Measurements from ENCODE around the gene SYP. TPM values are rescaled to one million over a fixed set of nuclear protein-coding genes. Genes with fewer than 3 reads are reported as not detected.

The SYP gene
- total RNA-seq, result 0.31 and 0.32 TPM in 2 replicates

DNA sequence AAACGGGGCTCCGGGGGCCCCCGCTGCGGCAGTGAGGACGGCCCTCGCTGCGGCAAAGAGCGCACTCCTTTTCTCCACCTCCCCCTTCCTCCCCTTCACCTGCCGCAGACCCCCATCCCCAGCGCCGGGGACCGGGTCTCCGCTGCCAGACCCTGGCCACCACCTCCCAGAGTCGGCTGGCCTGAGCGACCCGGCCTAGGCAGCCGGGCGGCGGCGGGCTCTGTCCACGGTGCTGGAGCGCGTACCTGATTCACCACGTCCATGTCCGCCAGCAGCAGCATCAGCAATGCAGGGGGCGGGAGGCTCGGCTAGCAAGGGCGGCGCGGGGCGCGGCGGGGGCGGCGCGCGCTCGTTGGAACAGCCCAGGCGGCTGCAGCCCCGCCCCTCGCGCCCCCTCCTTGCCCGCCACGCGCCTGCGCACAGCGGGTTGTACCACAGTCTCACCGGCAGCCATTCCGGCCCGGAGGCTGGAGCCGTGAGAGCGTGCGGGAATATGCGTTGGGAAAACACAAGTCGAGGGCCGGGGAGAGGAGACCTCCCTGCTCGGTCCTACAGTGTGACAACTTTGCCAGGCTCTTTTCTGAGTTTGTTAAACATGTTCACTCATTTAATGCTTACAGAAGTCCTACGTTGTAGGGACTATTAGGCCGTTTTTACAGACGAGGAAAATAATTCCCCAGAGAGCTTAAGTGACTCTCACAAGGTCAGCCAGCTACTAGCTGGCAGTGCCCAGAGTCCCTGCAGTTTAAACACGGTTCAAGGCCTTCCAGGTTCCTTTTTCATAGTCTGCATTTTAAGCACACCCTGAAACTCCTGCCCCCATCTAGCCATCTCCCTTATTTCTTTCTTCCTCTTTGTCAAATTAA is at the start of gene SYP:
TSS of gene SYP (minus strand) at position 288 of the 866 bp plus-strand sequence. CDS start at position 281, 7 bp downstream.

DNA sequence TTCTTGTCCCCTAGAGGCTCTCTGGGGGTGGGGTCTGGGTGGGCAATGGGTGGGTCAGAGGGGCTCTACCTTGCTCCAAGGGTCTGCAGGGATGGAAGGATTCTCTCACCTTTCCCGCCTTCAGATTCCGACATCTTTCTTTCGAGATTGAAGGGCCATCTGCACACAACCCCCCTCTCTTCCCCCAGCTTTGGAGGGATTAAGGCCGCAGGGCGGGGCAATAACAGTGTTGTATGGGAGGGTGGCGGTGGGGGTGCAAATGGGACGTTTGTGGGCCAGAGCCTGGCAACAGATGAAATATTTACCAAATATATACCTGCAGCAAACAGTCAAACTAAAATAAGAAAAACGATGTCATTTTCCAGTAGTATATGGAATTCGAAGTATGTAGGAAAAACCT is 33.2 kb upstream of the SYP start, which contains the start of gene CACNA1F:
TSS of gene CACNA1F (minus strand) at position 165 of the 400 bp plus-strand sequence. CDS start at position 134, 31 bp downstream.

GRCh38 chrX:49186125-49187027 is 13.6 kb downstream of the SYP start, which contains the start of gene PRICKLE3:
Gene PRICKLE3 (minus strand): TSS chrX:49186373. CDS start chrX:49186297, 76 bp downstream.

GRCh38 chrX:49171752-49172279 is 28.2 kb downstream of the SYP start, which contains the start of gene PLP2:
Gene PLP2 (plus strand): TSS chrX:49171898. CDS start chrX:49172001, 103 bp downstream.

GRCh38 chrX:49162620-49163019 is 37.4 kb downstream of the SYP start, which contains the start of gene MAGIX:
Gene MAGIX (plus strand): TSS chrX:49162758. CDS start chrX:49162890, 132 bp downstream.

Other genes with a start within 250 kb of the SYP start
- gene OTUD5, start 242.6 kb downstream of the SYP start, total RNA-seq, result 21.7 and 34.9 TPM in 2 replicates
- gene KCND1, start 228.3 kb downstream of the SYP start, total RNA-seq, result 0.32 and 0.57 TPM in 2 replicates
- 23.3 and 40.8 TPM in 2 replicates for gene GRIPAP1, start 197.9 kb downstream of the SYP start, total RNA-seq
- gene TFE3, start 156.8 kb downstream of the SYP start, total RNA-seq, result 10.8 and 21.8 TPM in 2 replicates
- 0.49 and 1.7 TPM in 2 replicates for gene CCDC120, start 141.2 kb downstream of the SYP start, total RNA-seq
- gene PRAF2, start 126.2 kb downstream of the SYP start, total RNA-seq, result 2.6 and 5.0 TPM in 2 replicates
- gene WDR45, start 120.3 kb downstream of the SYP start, total RNA-seq, result 20.2 and 25.9 TPM in 2 replicates
- gene GPKOW, start 76.5 kb downstream of the SYP start, total RNA-seq, result 25.3 and 27.3 TPM in 2 replicates
- gene MAGIX, start 37.4 kb downstream of the SYP start, total RNA-seq, result 0.32 and 1.1 TPM in 2 replicates
- gene PLP2, start 28.3 kb downstream of the SYP start, total RNA-seq, result 9.0 and 10.2 TPM in 2 replicates
- gene PRICKLE3, start 13.8 kb downstream of the SYP start, total RNA-seq, result 4.0 and 9.7 TPM in 2 replicates
- under 0.01 and 0.31 TPM in 2 replicates for gene CACNA1F, start 33.1 kb upstream of the SYP start, total RNA-seq
- gene CCDC22, start 35.3 kb upstream of the SYP start, total RNA-seq, result 8.1 and 8.6 TPM in 2 replicates
- not detected in 2 replicates for gene FOXP3, start 64.5 kb upstream of the SYP start, total RNA-seq
- gene PPP1R3F, start 69.6 kb upstream of the SYP start, total RNA-seq, result 1.1 and 4.2 TPM in 2 replicates
- not detected in 2 replicates for gene GAGE10, start 103.5 kb upstream of the SYP start, total RNA-seq
- not detected in 2 replicates for gene GAGE12J, start 121.8 kb upstream of the SYP start, total RNA-seq
- gene GAGE13, start 131.4 kb upstream of the SYP start, total RNA-seq, result not detected in 2 replicates